Esophagus muscularis mucosa (tissue), 4 donors: Measurements from ENCODE around the gene TOGARAM2. TPM values are rescaled to one million over a fixed set of nuclear protein-coding genes. Genes with fewer than 3 reads are reported as not detected.

Source experiments
- DNase-seq: peaks from one replicate; pipeline ENCODE4 v3.0.0-alpha.2; 2017; ENCODE audit errors: extremely low spot score
- H3K27ac ChIP-seq, 4 donors: fragments of 200-600 bp; sonication (generic); replicated peaks in 1 of 4; 1 replicate in 3 of 4; 2 replicates in 1 of 4; pipeline ENCODE4 v1.5.1; 2016 to 2019; ENCODE audit warnings: mild to moderate bottlenecking in 1 of 4
- H3K27me3 ChIP-seq, 4 donors: fragments of 200-600 bp; sonication (generic); one replicate each; pipeline versions ENCODE4 v1.5.1 to v1.6.0; 2016 to 2019
- H3K36me3 ChIP-seq, 4 donors: fragments of 200-600 bp; sonication (generic); one replicate each; pipeline ENCODE4 v1.5.1; 2016 to 2019
- H3K4me1 ChIP-seq, 4 donors: fragments of 200-600 bp; sonication (generic); one replicate each; pipeline ENCODE4 v1.5.1; 2016 to 2019
- H3K4me3 ChIP-seq, 4 donors: fragments of 200-600 bp; sonication (generic); 1 replicate in 2 of 4; 2 replicates in 2 of 4; pipeline ENCODE4 v1.5.1; 2016 to 2019; ENCODE audit warnings: mild to moderate bottlenecking in 4 of 4, moderate library complexity in 1 of 4
- H3K9me3 ChIP-seq, 4 donors: fragments of 200-600 bp; sonication (generic); 1 replicate in 3 of 4; 2 replicates in 1 of 4; pipeline ENCODE4 v1.5.1; 2016 to 2019
- CTCF ChIP-seq, 3 experiments: fragments of 200-600 bp in 2 of 3; fragments of 450-650 bp in 1 of 3; sonication (generic) in 2 of 3; IDR thresholded peaks; one replicate each; pipeline ENCODE4 v1.5.1; 2017 to 2019; ENCODE audit warnings: antibody characterized with exemption in 3 of 3, mild to moderate bottlenecking in 2 of 3, moderate library complexity in 1 of 3
- EP300 ChIP-seq: sonication (generic); formaldehyde crosslinking; IDR thresholded peaks from one replicate; pipeline ENCODE4 v1.6.1; 2017; ENCODE audit warnings: antibody characterized with exemption
- POLR2A ChIP-seq: fragments of 450-650 bp; IDR thresholded peaks from one replicate; pipeline ENCODE4 v1.6.1; 2017; ENCODE audit warnings: antibody characterized with exemption, moderate library complexity, mild to moderate bottlenecking, low read depth
- POLR2AphosphoS5 ChIP-seq, 2 donors: sonication (generic); formaldehyde crosslinking; IDR thresholded peaks; one replicate each; pipeline ENCODE4 v1.6.1; 2017; ENCODE audit warnings: antibody characterized with exemption in 2 of 2
- WGBS: methylation state at CpG from one replicate; pipeline ENCODE4 v1.1.5; 2018; 5-methylcytosine and 5-hydroxymethylcytosine counted together
- intact Hi-C: fragments of 100-400 bp; cut with DNase I; formaldehyde crosslinking; loops from one replicate; pipeline ENCODE4 v1.15.1; 2023
- total RNA-seq, 4 donors: library from RNA; depleted of rRNA; stranded (reverse); fragments of >200 nt; gene quantifications; one replicate each; pipeline versions ENCODE4 v1.1.0 to v1.2.1, GENCODE V29; 2016

The TOGARAM2 gene
- total RNA-seq, 4 donors from 2014 or later: 0.57 to 0.99 (median 0.77) TPM

- H3K27ac ChIP-seq: no peak overlapping the region
- no peaks in the 10 kb centered on the region for H3K36me3 ChIP-seq
- H3K4me3 ChIP-seq: no peak overlapping the region
- WGBS: 86% methylated on average over 12 of the region's 12 CpGs
- DNase-seq: no peak
- peaks cover 11 to 13% (median 12%) of the 10 kb centered on the region in 4 donors for H3K4me1 ChIP-seq
- no peaks in the 10 kb centered on the region for H3K9me3 ChIP-seq
- no peaks in the 10 kb centered on the region for H3K27me3 ChIP-seq
- no peak for TF ChIP-seq POLR2AphosphoS5 (IDR thresholded peaks at IDR 0.05)
- TF ChIP-seq CTCF (IDR thresholded peaks at IDR 0.05): no peak
- TF ChIP-seq POLR2A: no peak
- no peak for TF ChIP-seq EP300
- intact Hi-C loops: no loop called here
These were observed 25.2 kb downstream of the TOGARAM2 start for GRCh38 chr2:29006092-29006979.

DNA sequence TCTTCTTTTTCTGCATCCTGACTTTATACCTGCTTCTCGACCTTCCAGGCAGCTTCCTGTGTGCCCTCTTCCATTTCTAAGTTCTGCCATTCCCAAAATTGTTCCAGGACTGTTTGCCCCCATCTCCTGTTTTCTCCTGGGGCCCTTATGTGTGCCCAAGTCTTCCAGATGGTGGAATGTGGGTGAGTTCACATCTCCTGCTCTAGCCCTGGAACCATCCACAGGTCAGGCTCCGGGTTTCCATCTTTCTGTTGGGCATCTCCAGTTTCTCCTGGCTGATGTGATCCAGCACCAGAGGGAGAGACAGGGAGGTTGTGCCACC, 25.8 kb downstream of the TOGARAM2 start:
- H3K27ac ChIP-seq: no peak overlapping the region
- no peaks in the 10 kb centered on the region for H3K36me3 ChIP-seq
- TF ChIP-seq POLR2A (no peak), EP300 (no peak), CTCF (IDR thresholded peaks at IDR 0.05) (no peak), POLR2AphosphoS5 (IDR thresholded peaks at IDR 0.05) (no peak)
- no peaks in the 10 kb centered on the region for H3K9me3 ChIP-seq
- WGBS: 93% methylated on average over 2 of the region's 2 CpGs
- no peak overlapping the region for H3K4me3 ChIP-seq
- DNase-seq: no peak
- no peaks in the 10 kb centered on the region for H3K27me3 ChIP-seq
- peaks cover 17 to 19% (median 19%) of the 10 kb centered on the region in 4 donors for H3K4me1 ChIP-seq
- intact Hi-C loops: no loop called here

GRCh38 chr2:29009270-29009669, 28.2 kb downstream of the TOGARAM2 start:
- no peak overlapping the region for H3K27ac ChIP-seq
- intact Hi-C loops: no loop called here
- no peak overlapping the region for H3K4me3 ChIP-seq
- no peak for DNase-seq
- H3K36me3 ChIP-seq: no peaks in the 10 kb centered on the region
- TF ChIP-seq POLR2A: no peak
- TF ChIP-seq POLR2AphosphoS5 (IDR thresholded peaks at IDR 0.05): no peak
- TF ChIP-seq CTCF (IDR thresholded peaks at IDR 0.05): no peak
- no peak for TF ChIP-seq EP300
- H3K27me3 ChIP-seq: no peaks in the 10 kb centered on the region
- H3K9me3 ChIP-seq: no peaks in the 10 kb centered on the region
- 85% methylated on average over 9 of the region's 9 CpGs for WGBS
- peaks cover 31 to 38% (median 33%) of the 10 kb centered on the region in 4 donors for H3K4me1 ChIP-seq

GRCh38 chr2:29009711-29010677, 28.9 kb downstream of the TOGARAM2 start:
- TF ChIP-seq CTCF (IDR thresholded peaks at IDR 0.05) (no peak), POLR2AphosphoS5 (IDR thresholded peaks at IDR 0.05) (no peak), POLR2A (no peak), EP300 (no peak)
- Histone ChIP-seq H3K9me3 (no peaks in the 10 kb centered on the region), H3K4me1 (peaks cover 31 to 38% (median 33%) of the 10 kb centered on the region in 4 donors), H3K36me3 (no peaks in the 10 kb centered on the region), H3K27ac (no peak overlapping the region), H3K27me3 (no peaks in the 10 kb centered on the region), H3K4me3 (no peak overlapping the region)
- WGBS: 82% methylated on average over 19 of the region's 26 CpGs
- intact Hi-C loops: no loop called here
- DNase-seq: no peak
